Spleen (tissue), 11 donors: Measurements from ENCODE around the gene ATP6V0B. TPM values are rescaled to one million over a fixed set of nuclear protein-coding genes. Genes with fewer than 3 reads are reported as not detected.

Experiments
- DNase-seq: peaks from one replicate; pipeline ENCODE4 v3.0.0-alpha.2; 2020
- H3K27ac ChIP-seq, 8 donors: fragments of 200-600 bp; sonication (generic) in 7 of 8; 1 replicate in 4 of 8; 2 replicates in 4 of 8; pipeline versions ENCODE4 v1.5.0 to v1.8.0; 2016 to 2021; ENCODE audit warnings: inconsistent platforms in 4 of 8, mild to moderate bottlenecking in 4 of 8, moderate library complexity in 1 of 8
- H3K27me3 ChIP-seq, 7 donors: fragments of 200-600 bp; sonication (generic) in 6 of 7; replicated peaks in 1 of 7; 1 replicate in 4 of 7; 2 replicates in 3 of 7; pipeline versions ENCODE4 v1.5.0 to v1.8.0; 2016 to 2021; ENCODE audit warnings: inconsistent platforms in 3 of 7, mild to moderate bottlenecking in 1 of 7
- H3K36me3 ChIP-seq, 6 donors: fragments of 200-600 bp; sonication (generic) in 5 of 6; 1 replicate in 4 of 6; 2 replicates in 2 of 6; pipeline versions ENCODE4 v1.5.0 to v1.8.0; 2016 to 2021; ENCODE audit warnings: inconsistent platforms in 2 of 6
- H3K4me1 ChIP-seq, 6 donors: fragments of 200-600 bp; sonication (generic) in 5 of 6; 1 replicate in 3 of 6; 2 replicates in 3 of 6; pipeline versions ENCODE4 v1.5.0 to v1.8.0; 2016 to 2021; ENCODE audit warnings: inconsistent platforms in 3 of 6
- H3K4me3 ChIP-seq, 8 donors: fragments of 200-600 bp; sonication (generic) in 7 of 8; 1 replicate in 4 of 8; 2 replicates in 4 of 8; pipeline versions ENCODE4 v1.5.0 to v1.8.0; 2016 to 2021; ENCODE audit warnings: inconsistent platforms in 4 of 8, mild to moderate bottlenecking in 4 of 8, moderate library complexity in 2 of 8
- H3K9me3 ChIP-seq, 8 donors: fragments of 200-600 bp; sonication (generic) in 7 of 8; 1 replicate in 4 of 8; 2 replicates in 4 of 8; pipeline versions ENCODE4 v1.5.0 to v1.8.0; 2016 to 2021; ENCODE audit warnings: inconsistent platforms in 4 of 8
- CTCF ChIP-seq, 11 experiments: fragments of 200-600 bp in 7 of 11; fragments of 450-650 bp in 4 of 11; sonication (generic) in 4 of 11; IDR thresholded peaks in 8 of 11; conservative IDR thresholded peaks in 3 of 11; 1 replicate in 7 of 11; 2 replicates in 4 of 11; pipeline versions ENCODE4 v1.4.0 to v1.8.0; 2016 to 2021; ENCODE audit warnings: antibody characterized with exemption in 11 of 11, inconsistent platforms in 4 of 11, mild to moderate bottlenecking in 1 of 11
- POLR2A ChIP-seq, 3 donors: fragments of 450-650 bp; IDR thresholded peaks; one replicate each; pipeline ENCODE4 v1.5.1; 2017; ENCODE audit warnings: antibody characterized with exemption in 3 of 3, mild to moderate bottlenecking in 1 of 3
- POLR2AphosphoS5 ChIP-seq, 3 donors: sonication (generic); formaldehyde crosslinking; IDR thresholded peaks; one replicate each; pipeline ENCODE4 v1.5.1; 2017; ENCODE audit warnings: antibody characterized with exemption in 3 of 3
- WGBS, 5 donors: extraction: QIAGEN DNeasy Blood & Tissue Kit in 3 of 5; methylation state at CpG; one replicate each; pipeline versions ENCODE4 v1.1.5 to v1.1.7; 2013 to 2018; 5-methylcytosine and 5-hydroxymethylcytosine counted together
- intact Hi-C: fragments of 100-400 bp; cut with DNase I; formaldehyde crosslinking; loops from one replicate; pipeline ENCODE4 v1.15.0; 2023; ENCODE audit warnings: low total_unique reads
- polyA plus RNA-seq, 3 donors: library from polyadenylated mRNA; stranded (reverse); fragments of 200-250 nt; gene quantifications; one replicate each; pipeline ENCODE4 v1.2.1, GENCODE V29; 2013
- total RNA-seq, 7 donors: library from RNA; depleted of rRNA in 3 of 7; stranded (reverse); fragments of >200 nt in 3 of 7; fragmentation: NEBNext Ultra II Directional in 4 of 7; extraction: Animal tissue kit (Norgen Biotek cat#: 25700) in 4 of 7; gene quantifications; one replicate each; pipeline versions ENCODE4 v1.1.0 to v1.2.1, GENCODE V29; 2016 to 2021
- donor health status: healthy with polysubstance abuse.
- donor health status: DM: no; HTN: no; CAD: no; lungs with moderate emphysema.
- donor health status: DM: no; HTN: no; CAD: no.
- donor health status: Bipolar disorder and iron deficiency.
- donor health status: healthy.
- donor health status: DM: no; HTN: no; CAD: no.
- donor health status: DM: yes; HTN: yes; CAD: no.

ATP6V0B gene
- total and polyA plus RNA-seq, 10 donors, result 124 to 219 (median 177) TPM

- H3K9me3 ChIP-seq, result no peaks in the 10 kb centered on the region
- TF ChIP-seq POLR2A (IDR thresholded peaks at IDR 0.05), result no peak
- TF ChIP-seq CTCF (IDR thresholded peaks at IDR 0.05 in 8 of 11, conservative IDR thresholded peaks at IDR 0.05 in 3 of 11), result no peak
- no peak for TF ChIP-seq POLR2AphosphoS5 (IDR thresholded peaks at IDR 0.05)
- peaks cover 3 to 32% (median 17%) of the 10 kb centered on the region in 6 donors for H3K4me1 ChIP-seq
- 80 to 95% (median 86%) methylated on average over 6 of the region's 6 CpGs for WGBS, 5 donors
- intact Hi-C loops, result no loop called here
- H3K27me3 ChIP-seq, result no peaks in the 10 kb centered on the region
- no peak overlapping the region for H3K4me3 ChIP-seq
- H3K27ac ChIP-seq, result no peak overlapping the region
- no peaks in the 10 kb centered on the region for H3K36me3 ChIP-seq
- no peak for DNase-seq
Measured at GRCh38 chr1:43996733-43997115, 22.0 kb downstream of the ATP6V0B start.

- TF ChIP-seq POLR2A (IDR thresholded peaks at IDR 0.05), result no peak
- Histone ChIP-seq H3K4me3 (no peak overlapping the region), H3K9me3 (no peaks in the 10 kb centered on the region), H3K36me3 (no peaks in the 10 kb centered on the region), H3K27me3 (no peaks in the 10 kb centered on the region), H3K4me1 (peaks cover 0 to 25% (median 10%) of the 10 kb centered on the region in 6 donors), H3K27ac (no peak overlapping the region)
- DNase-seq, result no peak
- intact Hi-C loops, result no loop called here
- WGBS, 5 donors, result 80 to 96% (median 88%) methylated on average over 19 to 22 of the region's 22 CpGs
Measured at GRCh38 chr1:43997295-43997999, 22.7 kb downstream of the ATP6V0B start.

- H3K9me3 ChIP-seq, result no peaks in the 10 kb centered on the region
- no peaks in the 10 kb centered on the region for H3K27me3 ChIP-seq
- intact Hi-C loops, result no loop called here
- no peak overlapping the region for H3K27ac ChIP-seq
- DNase-seq, result no peak
- no peaks in the 10 kb centered on the region for H3K36me3 ChIP-seq
- TF ChIP-seq POLR2A (IDR thresholded peaks at IDR 0.05) (no peak), POLR2AphosphoS5 (IDR thresholded peaks at IDR 0.05) (no peak), CTCF (IDR thresholded peaks at IDR 0.05 in 8 of 11, conservative IDR thresholded peaks at IDR 0.05 in 3 of 11) (no peak)
- no peak overlapping the region for H3K4me3 ChIP-seq
- peaks cover 0 to 19% (median 5%) of the 10 kb centered on the region in 6 donors for H3K4me1 ChIP-seq
- whole genome bisulfite sequencing, 5 donors, result 86 to 91% (median 90%) methylated on average over 11 of the region's 11 CpGs
Measured at GRCh38 chr1:43998000-43998378, 23.2 kb downstream of the ATP6V0B start.

- Histone ChIP-seq H3K4me1 (peaks cover 0 to 7% (median 0%) of the 10 kb centered on the region in 6 donors), H3K9me3 (no peaks in the 10 kb centered on the region), H3K27ac (no peak overlapping the region), H3K4me3 (no peak overlapping the region), H3K27me3 (no peaks in the 10 kb centered on the region), H3K36me3 (no peaks in the 10 kb centered on the region)
- WGBS, 5 donors, result 77 to 87% (median 79%) methylated on average over 4 to 8 of the region's 8 CpGs
- no peak for TF ChIP-seq POLR2A (IDR thresholded peaks at IDR 0.05)
- TF ChIP-seq POLR2AphosphoS5 (IDR thresholded peaks at IDR 0.05), result no peak
- no peak for TF ChIP-seq CTCF (IDR thresholded peaks at IDR 0.05 in 8 of 11, conservative IDR thresholded peaks at IDR 0.05 in 3 of 11)
- intact Hi-C loops, result no loop called here
- no peak for DNase-seq
Measured at GRCh38 chr1:43999455-43999854, 24.7 kb downstream of the ATP6V0B start.
